Neuronal stem cell (in vitro differentiated cells): ENCODE data around the gene GALC.

Experiments used
- DNase-seq: peaks from one replicate; pipeline ENCODE4 v3.0.0-alpha.2; 2013; ENCODE audit warnings: low spot score
- H2AFZ ChIP-seq: one replicate; pipeline ENCODE4 v1.6.1; 2013; ENCODE audit warnings: mild to moderate bottlenecking, low read length, inconsistent platforms
- H2AK5ac ChIP-seq: 2 replicates; pipeline ENCODE4 v1.6.1; 2013; ENCODE audit warnings: low read depth, mild to moderate bottlenecking, inconsistent platforms, low read length, moderate library complexity, mixed read lengths
- H2BK120ac ChIP-seq: 2 replicates; pipeline ENCODE4 v1.6.1; 2013; ENCODE audit warnings: low read depth, mild to moderate bottlenecking, inconsistent platforms, low read length, moderate library complexity, mixed read lengths
- H2BK12ac ChIP-seq: one replicate; pipeline ENCODE4 v1.6.1; 2013; ENCODE audit warnings: low read length, inconsistent platforms
- H2BK15ac ChIP-seq: 2 replicates; pipeline ENCODE4 v1.6.1; 2013; ENCODE audit warnings: mild to moderate bottlenecking, low read length, inconsistent platforms, mixed read lengths
- H2BK5ac ChIP-seq: one replicate; pipeline ENCODE4 v1.6.1; 2013; ENCODE audit warnings: inconsistent platforms, mild to moderate bottlenecking, low read length, moderate library complexity
- H3K14ac ChIP-seq: one replicate; pipeline ENCODE4 v1.6.1; 2013; ENCODE audit warnings: low read length, inconsistent platforms
- H3K18ac ChIP-seq: 2 replicates; pipeline ENCODE4 v1.6.1; 2013; ENCODE audit warnings: low read length, inconsistent platforms
- H3K23ac ChIP-seq: 2 replicates; pipeline ENCODE4 v1.6.1; 2013; ENCODE audit warnings: low read depth, mild to moderate bottlenecking, mixed read lengths, low read length, inconsistent platforms; ENCODE audit not compliant: poor library complexity
- H3K27ac ChIP-seq: replicated peaks from 3 replicates; pipeline ENCODE4 v1.5.1; 2013; ENCODE audit warnings: low read length, inconsistent platforms
- H3K27me3 ChIP-seq, 3 experiments: 2 replicates each; pipeline ENCODE4 v1.6.1; 2013; ENCODE audit warnings: low read length in 3 of 3, mild to moderate bottlenecking in 2 of 3, inconsistent platforms in 1 of 3, low read depth in 1 of 3, mixed read lengths in 1 of 3, moderate library complexity in 1 of 3; ENCODE audit not compliant: control insufficient read depth in 3 of 3, insufficient read depth in 3 of 3
- H3K36me3 ChIP-seq, 2 donors: replicated peaks in 1 of 2; 2 replicates each; pipeline ENCODE4 v1.6.1; 2013; ENCODE audit warnings: low read length in 2 of 2; ENCODE audit not compliant: control insufficient read depth in 2 of 2, insufficient read depth in 2 of 2
- H3K4ac ChIP-seq: 2 replicates; pipeline ENCODE4 v1.6.1; 2013; ENCODE audit warnings: inconsistent platforms, mild to moderate bottlenecking, low read length, moderate library complexity
- H3K4me1 ChIP-seq, 2 donors: 1 replicate in 1 of 2; 2 replicates in 1 of 2; pipeline ENCODE4 v1.6.1; 2013; ENCODE audit warnings: low read length in 2 of 2, low read depth in 1 of 2; ENCODE audit not compliant: control insufficient read depth in 2 of 2, insufficient read depth in 1 of 2
- H3K4me2 ChIP-seq: one replicate; pipeline ENCODE4 v1.6.1; 2013; ENCODE audit warnings: mild to moderate bottlenecking, low read length, inconsistent platforms; ENCODE audit not compliant: insufficient read depth, poor library complexity, severe bottlenecking
- H3K4me3 ChIP-seq, 2 donors: 2 replicates each; pipeline ENCODE4 v1.5.1; 2013; ENCODE audit warnings: low read length in 2 of 2, mild to moderate bottlenecking in 2 of 2, inconsistent platforms in 1 of 2, moderate library complexity in 1 of 2
- H3K79me1 ChIP-seq: one replicate; pipeline ENCODE4 v1.6.1; 2013; ENCODE audit warnings: low read depth, mild to moderate bottlenecking, inconsistent platforms, low read length, moderate library complexity
- H3K9ac ChIP-seq: one replicate; pipeline ENCODE4 v1.6.1; 2013; ENCODE audit warnings: mild to moderate bottlenecking, low read depth, low read length, inconsistent platforms; ENCODE audit not compliant: poor library complexity
- H3K9me3 ChIP-seq, 2 donors: replicated peaks in 1 of 2; 2 replicates each; pipeline versions ENCODE3 to v1.6.1; 2013; ENCODE audit warnings: low read length in 2 of 2, mild to moderate bottlenecking in 2 of 2, inconsistent platforms in 1 of 2, low read depth in 1 of 2, mixed read lengths in 1 of 2, moderate library complexity in 1 of 2; ENCODE audit not compliant: control insufficient read depth in 2 of 2, insufficient read depth in 1 of 2
- H4K8ac ChIP-seq: one replicate; pipeline ENCODE4 v1.6.1; 2013; ENCODE audit warnings: low read depth, mild to moderate bottlenecking, inconsistent platforms, low read length, moderate library complexity
- H4K91ac ChIP-seq: one replicate; pipeline ENCODE4 v1.6.1; 2013; ENCODE audit warnings: low read length, low read depth, mild to moderate bottlenecking, inconsistent platforms; ENCODE audit not compliant: poor library complexity
- WGBS, 2 donors: extraction: QIAGEN DNeasy Blood & Tissue Kit; methylation state at CpG; one replicate each; pipeline ENCODE4 v1.1.7; 2013; ENCODE audit warnings: missing lambda C conversion rate in 2 of 2, mixed read lengths in 1 of 2; ENCODE audit not compliant: insufficient read length in 2 of 2, insufficient replicate concordance in 1 of 2; ENCODE audit errors: extremely low coverage in 2 of 2; 5-methylcytosine and 5-hydroxymethylcytosine counted together

GALC gene

DNA sequence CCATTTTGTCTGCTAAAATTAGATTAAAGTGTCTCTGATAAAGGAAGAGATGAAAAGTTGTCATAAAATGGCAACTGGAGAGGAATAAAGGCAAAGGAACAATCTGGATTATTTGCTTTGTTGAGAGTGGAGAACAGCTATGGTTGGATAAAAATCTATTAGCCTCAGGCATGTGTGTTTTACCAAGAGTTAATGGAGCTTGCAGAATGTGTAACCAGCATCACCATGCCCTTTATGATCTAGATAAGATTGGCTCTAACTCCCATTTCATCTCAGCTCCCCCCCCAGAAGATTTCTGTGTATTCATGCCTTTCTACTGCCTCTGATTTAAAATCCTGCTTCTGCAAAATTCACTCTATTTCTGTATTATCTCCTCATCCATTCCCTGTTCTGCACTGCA lies 93.8 kb downstream of the GALC start:
- Histone ChIP-seq H3K18ac (no peak overlapping the region), H2AK5ac (no peak overlapping the region), H3K27me3 (peaks cover 0 to 2% (median 0%) of the 10 kb centered on the region in 3 experiments), H3K9me3 (peaks cover 0 to 1% of the 10 kb centered on the region in 2 donors), H3K4me3 (no peak overlapping the region), H4K8ac (no peak overlapping the region), H3K4me2 (no peak overlapping the region), H3K23ac (no peak overlapping the region), H3K4ac (no peak overlapping the region), H3K14ac (no peak overlapping the region), H3K36me3 (no peaks in the 10 kb centered on the region), H3K27ac (no peak overlapping the region), H2BK12ac (no peak overlapping the region), H2BK5ac (no peak overlapping the region), H3K79me1 (no peaks in the 10 kb centered on the region), H3K4me1 (peaks cover 4 to 5% of the 10 kb centered on the region in 2 donors), H4K91ac (no peak overlapping the region), H2AFZ (no peak overlapping the region), H2BK15ac (no peak overlapping the region), H3K9ac (no peak overlapping the region), H2BK120ac (no peak overlapping the region)
- no peak for DNase-seq

DNA sequence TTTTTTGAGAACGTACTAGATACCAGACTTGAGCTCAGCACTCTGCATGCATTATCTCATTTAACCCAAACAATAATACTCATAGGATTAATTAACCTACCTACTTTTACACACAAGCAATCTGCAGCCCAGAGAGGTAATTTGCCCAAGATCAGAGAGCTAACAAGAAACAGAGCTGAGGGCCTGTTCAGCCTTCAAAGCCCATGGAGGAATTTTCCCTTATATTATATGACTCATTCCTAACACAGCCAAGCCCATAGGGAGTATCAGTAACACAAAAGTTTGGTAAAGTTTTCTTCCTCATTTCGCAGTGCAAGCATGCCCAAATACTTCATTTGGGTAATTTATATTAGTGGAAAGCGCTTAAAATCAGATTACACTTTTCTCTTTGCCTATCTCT lies 94.7 kb downstream of the GALC start:
- DNase-seq: no peak
- Histone ChIP-seq H2BK120ac (no peak overlapping the region), H3K9me3 (no peaks in the 10 kb centered on the region), H3K4ac (no peak overlapping the region), H4K8ac (no peak overlapping the region), H4K91ac (no peak overlapping the region), H3K9ac (no peak overlapping the region), H3K18ac (no peak overlapping the region), H3K4me1 (peaks cover 4 to 5% of the 10 kb centered on the region in 2 donors), H3K79me1 (no peaks in the 10 kb centered on the region), H3K27me3 (peaks cover 0 to 2% (median 0%) of the 10 kb centered on the region in 3 experiments), H3K4me2 (no peak overlapping the region), H2BK5ac (no peak overlapping the region), H2AK5ac (no peak overlapping the region), H2BK12ac (no peak overlapping the region), H2AFZ (no peak overlapping the region), H3K14ac (no peak overlapping the region), H2BK15ac (no peak overlapping the region), H3K27ac (no peak overlapping the region), H3K36me3 (no peaks in the 10 kb centered on the region), H3K23ac (no peak overlapping the region), H3K4me3 (no peak overlapping the region)
- WGBS, 2 donors: no CpG with 5 or more reads among the region's 3 CpGs

DNA sequence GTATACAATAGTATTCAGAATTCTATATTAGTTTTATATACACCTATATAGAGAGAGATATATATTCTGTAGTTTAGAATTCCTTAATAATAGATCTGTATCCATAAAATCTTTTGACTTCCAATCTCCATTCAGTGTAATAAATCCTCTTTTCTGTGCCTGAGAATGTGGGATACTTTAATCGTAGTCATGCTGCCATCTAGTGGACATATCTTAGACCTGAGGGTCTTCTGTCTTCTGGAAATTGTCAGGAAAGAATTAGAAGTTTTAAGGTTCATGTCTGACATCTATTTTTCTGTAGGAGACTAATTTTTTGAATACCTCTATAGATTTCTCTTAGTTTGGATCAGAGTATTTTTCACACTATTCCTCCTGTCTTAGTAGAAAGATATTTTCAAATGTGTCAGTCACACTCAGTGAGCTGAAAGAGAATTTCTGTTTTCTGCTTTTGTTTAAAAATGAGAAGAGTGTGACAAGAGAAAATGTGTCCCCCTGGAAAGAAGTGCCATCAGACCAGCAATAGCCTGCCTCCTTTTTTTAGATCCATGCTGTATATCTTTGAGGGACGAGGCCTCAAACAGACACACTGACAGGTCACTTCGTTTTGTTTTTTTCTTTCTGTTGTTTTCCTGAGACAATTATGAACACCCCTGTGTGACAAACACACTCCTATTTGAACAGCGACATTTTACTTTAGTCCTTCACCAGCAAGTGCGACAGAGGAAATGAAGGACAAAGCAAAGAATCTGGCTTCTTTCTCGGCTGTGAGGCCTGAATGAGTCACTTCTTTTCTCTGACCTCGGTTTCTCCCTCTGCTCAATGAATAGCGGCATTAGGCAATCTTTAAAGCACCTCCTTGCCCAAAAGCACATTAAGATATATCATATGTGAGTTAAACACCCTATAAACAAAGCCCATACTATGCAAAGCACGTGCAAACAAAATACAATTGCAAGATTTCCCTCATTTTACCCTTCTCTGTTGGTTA lies 96.3 kb downstream of the GALC start:
- Histone ChIP-seq H3K9ac (no peak overlapping the region), H3K9me3 (no peaks in the 10 kb centered on the region), H3K4ac (no peak overlapping the region), H3K18ac (no peak overlapping the region), H2BK120ac (no peak overlapping the region), H2BK12ac (no peak overlapping the region), H3K27ac (peak overlapping the region; percentile 52), H3K36me3 (no peaks in the 10 kb centered on the region), H3K4me2 (no peak overlapping the region), H3K14ac (no peak overlapping the region), H2BK5ac (no peak overlapping the region), H2AFZ (peak overlapping the region; percentile 79), H3K23ac (no peak overlapping the region), H2BK15ac (no peak overlapping the region), H4K91ac (no peak overlapping the region), H3K4me3 (no peak overlapping the region), H2AK5ac (no peak overlapping the region), H3K27me3 (peaks cover 0 to 2% (median 0%) of the 10 kb centered on the region in 3 experiments), H3K4me1 (peaks cover 4 to 5% of the 10 kb centered on the region in 2 donors), H3K79me1 (no peaks in the 10 kb centered on the region), H4K8ac (no peak overlapping the region)
- no CpG with 5 or more reads among the region's 9 CpGs for WGBS, 2 donors
- peak; percentile 59 for DNase-seq

DNA sequence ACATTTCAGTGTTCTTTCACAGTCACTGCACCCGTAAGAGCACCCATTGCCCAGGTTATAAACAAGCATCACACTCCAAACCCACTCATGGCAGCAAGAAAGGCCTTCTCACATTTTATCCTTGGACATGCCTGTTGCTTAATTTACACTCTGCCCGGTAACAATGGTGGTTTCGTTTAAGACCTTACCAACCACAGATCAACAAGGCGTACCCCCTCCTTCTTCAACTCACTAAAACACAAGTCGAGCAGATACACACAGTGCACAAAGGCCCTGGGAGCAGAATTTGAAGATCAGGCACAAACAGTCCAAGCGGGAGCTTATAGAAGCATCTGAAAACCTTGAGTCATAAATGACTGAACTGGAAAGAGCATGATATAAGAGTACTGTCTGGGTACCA lies 98.1 kb downstream of the GALC start:
- WGBS, 2 donors: no CpG with 5 or more reads among the region's 6 CpGs
- H4K91ac ChIP-seq: no peak overlapping the region
- no peak overlapping the region for H3K4me2 ChIP-seq
- H3K18ac ChIP-seq: no peak overlapping the region
- no peak overlapping the region for H2BK5ac ChIP-seq
- no peak overlapping the region for H2BK15ac ChIP-seq
- H3K4ac ChIP-seq: no peak overlapping the region
- no peaks in the 10 kb centered on the region for H3K79me1 ChIP-seq
- no peak overlapping the region for H2BK12ac ChIP-seq
- no peak overlapping the region for H2AK5ac ChIP-seq
- H3K27me3 ChIP-seq: peaks cover 0 to 2% (median 0%) of the 10 kb centered on the region in 3 experiments
- H3K14ac ChIP-seq: no peak overlapping the region
- H3K9ac ChIP-seq: no peak overlapping the region
- no peak overlapping the region for H2BK120ac ChIP-seq
- DNase-seq: no peak
- H2AFZ ChIP-seq: no peak overlapping the region
- no peaks in the 10 kb centered on the region for H3K9me3 ChIP-seq
- peaks cover 4 to 5% of the 10 kb centered on the region in 2 donors for H3K4me1 ChIP-seq
- H3K27ac ChIP-seq: no peak overlapping the region
- H3K36me3 ChIP-seq: no peaks in the 10 kb centered on the region
- H3K23ac ChIP-seq: no peak overlapping the region
- no peak overlapping the region for H4K8ac ChIP-seq
- no peak overlapping the region for H3K4me3 ChIP-seq
